Measurements from ENCODE around the gene GABRB1. TPM values are rescaled to one million over a fixed set of nuclear protein-coding genes. Genes with fewer than 3 reads are reported as not detected.

GABRB1 gene
- polyA plus RNA-seq, 2 donors: not detected

DNA sequence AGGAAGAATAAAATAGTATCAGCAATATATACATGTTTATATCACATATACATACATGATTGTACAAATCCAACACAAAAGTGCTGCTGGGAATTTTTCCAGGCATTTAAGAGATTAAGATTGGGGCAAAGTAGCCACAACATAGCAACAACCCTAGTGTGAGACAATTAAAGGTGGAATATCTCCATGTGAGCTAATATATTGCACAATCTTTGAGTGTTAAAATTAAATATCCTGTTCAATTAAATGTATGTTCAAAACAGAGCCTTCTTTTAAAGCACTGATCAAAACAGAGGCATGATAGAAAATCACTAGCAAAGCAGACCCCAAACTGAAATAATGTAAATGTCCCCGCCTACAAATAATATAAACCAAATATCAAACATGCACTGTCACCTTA lies 97.6 kb downstream of the GABRB1 start:
- H3K27me3 ChIP-seq (ENCODE audit: control insufficient read depth in 1 of 2, insufficient read depth in 2 of 2, low read length in 2 of 2): no peaks in the 10 kb centered on the region
- no peaks in the 10 kb centered on the region for H3K9me3 ChIP-seq (ENCODE audit: control insufficient read depth in 2 of 2, insufficient read depth in 1 of 2, low read depth in 1 of 2, low read length in 1 of 2)
- no peak overlapping the region for H3K4me3 ChIP-seq (ENCODE audit: low read depth in 1 of 2, low read length in 2 of 2)
- H3K36me3 ChIP-seq (ENCODE audit: control insufficient read depth in 2 of 2, insufficient read depth in 2 of 2, low read length in 1 of 2): no peaks in the 10 kb centered on the region
- H3K27ac ChIP-seq (ENCODE audit: low read depth in 2 of 2, low read length in 1 of 2): no peak overlapping the region
- 85 to 90% methylated on average over 1 of the region's 1 CpG for WGBS, 2 donors
- H3K4me1 ChIP-seq (ENCODE audit: control insufficient read depth in 2 of 2, insufficient read depth in 2 of 2, low read length in 1 of 2): no peaks in the 10 kb centered on the region

- Histone ChIP-seq H3K27ac (ENCODE audit: low read depth in 2 of 2, low read length in 1 of 2) (no peak overlapping the region), H3K36me3 (ENCODE audit: control insufficient read depth in 2 of 2, insufficient read depth in 2 of 2, low read length in 1 of 2) (no peaks in the 10 kb centered on the region), H3K27me3 (ENCODE audit: control insufficient read depth in 1 of 2, insufficient read depth in 2 of 2, low read length in 2 of 2) (no peaks in the 10 kb centered on the region), H3K4me3 (ENCODE audit: low read depth in 1 of 2, low read length in 2 of 2) (no peak overlapping the region), H3K9me3 (ENCODE audit: control insufficient read depth in 2 of 2, insufficient read depth in 1 of 2, low read depth in 1 of 2, low read length in 1 of 2) (no peaks in the 10 kb centered on the region), H3K4me1 (ENCODE audit: control insufficient read depth in 2 of 2, insufficient read depth in 2 of 2, low read length in 1 of 2) (no peaks in the 10 kb centered on the region)
- 80 to 83% methylated on average over 4 of the region's 4 CpGs for WGBS, 2 donors
These were observed 103.8 kb downstream of the GABRB1 start for GRCh38 chr4:47135210-47135609.

- Histone ChIP-seq H3K27ac (ENCODE audit: low read depth in 2 of 2, low read length in 1 of 2) (no peak overlapping the region), H3K36me3 (ENCODE audit: control insufficient read depth in 2 of 2, insufficient read depth in 2 of 2, low read length in 1 of 2) (no peaks in the 10 kb centered on the region), H3K4me3 (ENCODE audit: low read depth in 1 of 2, low read length in 2 of 2) (no peak overlapping the region), H3K27me3 (ENCODE audit: control insufficient read depth in 1 of 2, insufficient read depth in 2 of 2, low read length in 2 of 2) (no peaks in the 10 kb centered on the region), H3K9me3 (ENCODE audit: control insufficient read depth in 2 of 2, insufficient read depth in 1 of 2, low read depth in 1 of 2, low read length in 1 of 2) (no peaks in the 10 kb centered on the region), H3K4me1 (ENCODE audit: control insufficient read depth in 2 of 2, insufficient read depth in 2 of 2, low read length in 1 of 2) (no peaks in the 10 kb centered on the region)
- WGBS, 2 donors: 77 to 78% methylated on average over 3 of the region's 3 CpGs
These were observed 111.9 kb downstream of the GABRB1 start for GRCh38 chr4:47143261-47143660.

- Histone ChIP-seq H3K4me1 (ENCODE audit: control insufficient read depth in 2 of 2, insufficient read depth in 2 of 2, low read length in 1 of 2) (no peaks in the 10 kb centered on the region), H3K27ac (ENCODE audit: low read depth in 2 of 2, low read length in 1 of 2) (no peak overlapping the region), H3K27me3 (ENCODE audit: control insufficient read depth in 1 of 2, insufficient read depth in 2 of 2, low read length in 2 of 2) (no peaks in the 10 kb centered on the region), H3K4me3 (ENCODE audit: low read depth in 1 of 2, low read length in 2 of 2) (no peak overlapping the region), H3K36me3 (ENCODE audit: control insufficient read depth in 2 of 2, insufficient read depth in 2 of 2, low read length in 1 of 2) (no peaks in the 10 kb centered on the region), H3K9me3 (ENCODE audit: control insufficient read depth in 2 of 2, insufficient read depth in 1 of 2, low read depth in 1 of 2, low read length in 1 of 2) (no peaks in the 10 kb centered on the region)
- 18 to 30% methylated on average over 4 of the region's 4 CpGs for WGBS, 2 donors
These were observed 114.3 kb downstream of the GABRB1 start for GRCh38 chr4:47145630-47146029.

DNA sequence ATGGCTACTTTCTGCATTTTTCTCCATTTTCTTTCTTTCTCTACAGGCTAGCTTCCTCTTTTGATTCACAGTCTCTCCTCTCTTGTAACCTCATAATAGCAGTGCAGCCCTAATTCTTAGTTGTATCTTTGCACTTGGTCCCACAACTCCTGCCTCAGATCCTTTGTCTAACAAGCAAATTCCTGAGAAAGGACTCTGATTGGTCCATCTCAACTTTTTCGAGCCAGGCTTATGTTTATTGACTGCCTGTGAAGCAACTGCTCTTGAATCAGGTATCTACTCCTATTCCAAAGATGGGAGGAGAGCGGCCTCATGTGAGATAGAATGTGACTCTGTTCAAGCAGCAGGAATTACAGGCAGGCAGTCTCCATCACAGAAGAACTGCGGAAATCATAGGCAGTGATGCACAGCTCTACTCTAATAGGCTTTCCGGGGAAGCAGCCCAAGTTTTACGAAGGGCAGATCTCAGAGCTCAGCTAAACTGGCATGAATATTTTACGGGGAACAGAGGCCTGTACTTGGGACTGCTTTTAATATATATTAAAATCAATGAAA lies 123.5 kb downstream of the GABRB1 start:
- no peaks in the 10 kb centered on the region for H3K9me3 ChIP-seq (ENCODE audit: control insufficient read depth in 2 of 2, insufficient read depth in 1 of 2, low read depth in 1 of 2, low read length in 1 of 2)
- no peaks in the 10 kb centered on the region for H3K27me3 ChIP-seq (ENCODE audit: control insufficient read depth in 1 of 2, insufficient read depth in 2 of 2, low read length in 2 of 2)
- no peak overlapping the region for H3K27ac ChIP-seq (ENCODE audit: low read depth in 2 of 2, low read length in 1 of 2)
- WGBS, 2 donors: 78 to 79% methylated on average over 6 of the region's 6 CpGs
- no peaks in the 10 kb centered on the region for H3K36me3 ChIP-seq (ENCODE audit: control insufficient read depth in 2 of 2, insufficient read depth in 2 of 2, low read length in 1 of 2)
- no peaks in the 10 kb centered on the region for H3K4me1 ChIP-seq (ENCODE audit: control insufficient read depth in 2 of 2, insufficient read depth in 2 of 2, low read length in 1 of 2)
- no peak overlapping the region for H3K4me3 ChIP-seq (ENCODE audit: low read depth in 1 of 2, low read length in 2 of 2)

- Histone ChIP-seq H3K27ac (ENCODE audit: low read depth in 2 of 2, low read length in 1 of 2) (no peak overlapping the region), H3K9me3 (ENCODE audit: control insufficient read depth in 2 of 2, insufficient read depth in 1 of 2, low read depth in 1 of 2, low read length in 1 of 2) (no peaks in the 10 kb centered on the region), H3K27me3 (ENCODE audit: control insufficient read depth in 1 of 2, insufficient read depth in 2 of 2, low read length in 2 of 2) (no peaks in the 10 kb centered on the region), H3K4me1 (ENCODE audit: control insufficient read depth in 2 of 2, insufficient read depth in 2 of 2, low read length in 1 of 2) (no peaks in the 10 kb centered on the region), H3K36me3 (ENCODE audit: control insufficient read depth in 2 of 2, insufficient read depth in 2 of 2, low read length in 1 of 2) (no peaks in the 10 kb centered on the region), H3K4me3 (ENCODE audit: low read depth in 1 of 2, low read length in 2 of 2) (no peak overlapping the region)
- 79 to 80% methylated on average over 3 of the region's 3 CpGs for WGBS, 2 donors
These were observed 124.6 kb downstream of the GABRB1 start for GRCh38 chr4:47155919-47156318.

- WGBS, 2 donors: 59 to 75% methylated on average over 3 of the region's 3 CpGs
- H3K4me1 ChIP-seq (ENCODE audit: control insufficient read depth in 2 of 2, insufficient read depth in 2 of 2, low read length in 1 of 2): no peaks in the 10 kb centered on the region
- H3K9me3 ChIP-seq (ENCODE audit: control insufficient read depth in 2 of 2, insufficient read depth in 1 of 2, low read depth in 1 of 2, low read length in 1 of 2): no peaks in the 10 kb centered on the region
- no peaks in the 10 kb centered on the region for H3K36me3 ChIP-seq (ENCODE audit: control insufficient read depth in 2 of 2, insufficient read depth in 2 of 2, low read length in 1 of 2)
- no peak overlapping the region for H3K4me3 ChIP-seq (ENCODE audit: low read depth in 1 of 2, low read length in 2 of 2)
- H3K27me3 ChIP-seq (ENCODE audit: control insufficient read depth in 1 of 2, insufficient read depth in 2 of 2, low read length in 2 of 2): no peaks in the 10 kb centered on the region
- H3K27ac ChIP-seq (ENCODE audit: low read depth in 2 of 2, low read length in 1 of 2): no peak overlapping the region
These were observed 128.7 kb downstream of the GABRB1 start for GRCh38 chr4:47160095-47160494.

- 68 to 69% methylated on average over 5 of the region's 5 CpGs for WGBS, 2 donors
- no peak overlapping the region for H3K4me3 ChIP-seq (ENCODE audit: low read depth in 1 of 2, low read length in 2 of 2)
- no peaks in the 10 kb centered on the region for H3K9me3 ChIP-seq (ENCODE audit: control insufficient read depth in 2 of 2, insufficient read depth in 1 of 2, low read depth in 1 of 2, low read length in 1 of 2)
- no peaks in the 10 kb centered on the region for H3K4me1 ChIP-seq (ENCODE audit: control insufficient read depth in 2 of 2, insufficient read depth in 2 of 2, low read length in 1 of 2)
- H3K27me3 ChIP-seq (ENCODE audit: control insufficient read depth in 1 of 2, insufficient read depth in 2 of 2, low read length in 2 of 2): no peaks in the 10 kb centered on the region
- H3K36me3 ChIP-seq (ENCODE audit: control insufficient read depth in 2 of 2, insufficient read depth in 2 of 2, low read length in 1 of 2): no peaks in the 10 kb centered on the region
- H3K27ac ChIP-seq (ENCODE audit: low read depth in 2 of 2, low read length in 1 of 2): no peak overlapping the region
These were observed 136.0 kb downstream of the GABRB1 start for GRCh38 chr4:47167081-47168035.

GRCh38 chr4:47184083-47184482 lies 152.7 kb downstream of the GABRB1 start:
- no peak overlapping the region for H3K4me3 ChIP-seq (ENCODE audit: low read depth in 1 of 2, low read length in 2 of 2)
- H3K36me3 ChIP-seq (ENCODE audit: control insufficient read depth in 2 of 2, insufficient read depth in 2 of 2, low read length in 1 of 2): no peaks in the 10 kb centered on the region

GRCh38 chr4:47185761-47186160 lies 154.4 kb downstream of the GABRB1 start:
- WGBS, 2 donors: 88 to 89% methylated on average over 3 of the region's 3 CpGs
- Histone ChIP-seq H3K27me3 (ENCODE audit: control insufficient read depth in 1 of 2, insufficient read depth in 2 of 2, low read length in 2 of 2) (no peaks in the 10 kb centered on the region), H3K27ac (ENCODE audit: low read depth in 2 of 2, low read length in 1 of 2) (no peak overlapping the region), H3K9me3 (ENCODE audit: control insufficient read depth in 2 of 2, insufficient read depth in 1 of 2, low read depth in 1 of 2, low read length in 1 of 2) (no peaks in the 10 kb centered on the region), H3K4me3 (ENCODE audit: low read depth in 1 of 2, low read length in 2 of 2) (no peak overlapping the region), H3K36me3 (ENCODE audit: control insufficient read depth in 2 of 2, insufficient read depth in 2 of 2, low read length in 1 of 2) (no peaks in the 10 kb centered on the region), H3K4me1 (ENCODE audit: control insufficient read depth in 2 of 2, insufficient read depth in 2 of 2, low read length in 1 of 2) (no peaks in the 10 kb centered on the region)

More at GRCh38 chr4:47184083-47184482, 152.7 kb downstream of the GABRB1 start:
- H3K9me3 ChIP-seq (ENCODE audit: control insufficient read depth in 2 of 2, insufficient read depth in 1 of 2, low read depth in 1 of 2, low read length in 1 of 2): no peaks in the 10 kb centered on the region
- no peaks in the 10 kb centered on the region for H3K27me3 ChIP-seq (ENCODE audit: control insufficient read depth in 1 of 2, insufficient read depth in 2 of 2, low read length in 2 of 2)
- no peaks in the 10 kb centered on the region for H3K4me1 ChIP-seq (ENCODE audit: control insufficient read depth in 2 of 2, insufficient read depth in 2 of 2, low read length in 1 of 2)
- WGBS, 2 donors: 56 to 64% methylated on average over 5 of the region's 5 CpGs
- no peak overlapping the region for H3K27ac ChIP-seq (ENCODE audit: low read depth in 2 of 2, low read length in 1 of 2)

Data from esophagus (tissue), 2 donors.